ENCODE measurements around the gene PIGC. TPM values are rescaled to one million over a fixed set of nuclear protein-coding genes. Genes with fewer than 3 reads are reported as not detected.

Gene PIGC
- total and polyA plus RNA-seq, 3 donors from 2014 or later = 25.2 to 45.6 (median 31.3) TPM

DNA sequence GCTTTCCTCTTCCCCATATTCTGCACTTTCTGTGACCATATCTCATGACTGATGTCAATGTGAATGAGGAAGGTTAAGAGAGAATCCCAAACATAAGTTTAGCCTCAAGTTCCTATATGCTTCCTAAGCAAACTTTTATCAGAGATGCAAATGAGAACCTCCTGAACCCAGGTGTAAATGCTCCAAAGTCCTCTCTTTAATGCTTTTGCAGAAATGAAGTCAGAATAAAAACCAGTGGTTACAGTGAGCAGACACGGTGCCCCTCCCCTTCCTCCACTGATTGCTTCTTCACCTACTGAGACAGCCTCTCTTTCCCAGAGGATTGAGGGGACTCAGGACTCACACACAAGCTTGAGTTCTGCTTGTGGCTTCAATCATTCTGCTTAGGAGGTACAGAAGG is 11.6 kb upstream of the PIGC start:
- H3K27me3 ChIP-seq = no peaks in the 10 kb centered on the region
- no peak for DNase-seq
- H3K4me1 ChIP-seq = peaks cover 8% of the 10 kb centered on the region
- no peak overlapping the region for H3K4me3 ChIP-seq
- H3K9me3 ChIP-seq = no peaks in the 10 kb centered on the region
- H3K27ac ChIP-seq = no peak overlapping the region
- H3K36me3 ChIP-seq (ENCODE audit: low read depth, missing control alignments) = no peaks in the 10 kb centered on the region
- no peak for TF ChIP-seq POLR2A (IDR thresholded peaks at IDR 0.05)
- TF ChIP-seq, protein P1, sequence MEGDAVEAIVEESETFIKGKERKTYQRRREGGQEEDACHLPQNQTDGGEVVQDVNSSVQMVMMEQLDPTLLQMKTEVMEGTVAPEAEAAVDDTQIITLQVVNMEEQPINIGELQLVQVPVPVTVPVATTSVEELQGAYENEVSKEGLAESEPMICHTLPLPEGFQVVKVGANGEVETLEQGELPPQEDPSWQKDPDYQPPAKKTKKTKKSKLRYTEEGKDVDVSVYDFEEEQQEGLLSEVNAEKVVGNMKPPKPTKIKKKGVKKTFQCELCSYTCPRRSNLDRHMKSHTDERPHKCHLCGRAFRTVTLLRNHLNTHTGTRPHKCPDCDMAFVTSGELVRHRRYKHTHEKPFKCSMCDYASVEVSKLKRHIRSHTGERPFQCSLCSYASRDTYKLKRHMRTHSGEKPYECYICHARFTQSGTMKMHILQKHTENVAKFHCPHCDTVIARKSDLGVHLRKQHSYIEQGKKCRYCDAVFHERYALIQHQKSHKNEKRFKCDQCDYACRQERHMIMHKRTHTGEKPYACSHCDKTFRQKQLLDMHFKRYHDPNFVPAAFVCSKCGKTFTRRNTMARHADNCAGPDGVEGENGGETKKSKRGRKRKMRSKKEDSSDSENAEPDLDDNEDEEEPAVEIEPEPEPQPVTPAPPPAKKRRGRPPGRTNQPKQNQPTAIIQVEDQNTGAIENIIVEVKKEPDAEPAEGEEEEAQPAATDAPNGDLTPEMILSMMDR (IDR thresholded peaks at IDR 0.05) = no peak
- 76 to 91% methylated on average over 1 of the region's 1 CpG for WGBS, 2 donors
- intact Hi-C loops (cut with DNase I; ENCODE audit: low total_unique reads) = no loop called here

DNA sequence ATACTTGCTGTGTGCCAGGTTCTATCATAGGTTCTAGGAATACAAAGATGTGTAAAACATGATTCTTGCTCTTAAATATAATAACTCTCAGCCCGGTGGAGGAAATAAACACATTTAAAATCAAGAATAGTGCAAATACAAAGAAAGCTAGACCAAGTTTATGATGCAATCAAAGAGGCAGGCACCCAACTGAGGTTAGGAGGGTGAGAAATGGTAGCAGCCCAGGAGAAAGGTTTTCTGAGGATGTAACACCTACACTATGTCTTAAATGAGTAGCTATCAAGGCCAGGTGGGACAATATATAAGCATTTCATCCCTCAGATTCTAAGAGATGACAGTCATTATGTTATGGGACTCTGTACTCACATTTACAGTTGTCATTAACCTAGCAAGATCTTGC is 9.7 kb upstream of the PIGC start:
- intact Hi-C loops (cut with DNase I; ENCODE audit: low total_unique reads) = no loop called here
- H3K27ac ChIP-seq = no peak overlapping the region
- H3K27me3 ChIP-seq = no peaks in the 10 kb centered on the region
- no peak for DNase-seq
- 96 to 100% methylated on average over 1 of the region's 1 CpG for WGBS, 2 donors
- H3K9me3 ChIP-seq = no peaks in the 10 kb centered on the region
- H3K4me1 ChIP-seq = peaks cover 12% of the 10 kb centered on the region
- H3K36me3 ChIP-seq (ENCODE audit: low read depth, missing control alignments) = no peaks in the 10 kb centered on the region
- no peak overlapping the region for H3K4me3 ChIP-seq
- TF ChIP-seq, protein P1 (IDR thresholded peaks at IDR 0.05) = no peak
- no peak for TF ChIP-seq POLR2A (IDR thresholded peaks at IDR 0.05)

DNA sequence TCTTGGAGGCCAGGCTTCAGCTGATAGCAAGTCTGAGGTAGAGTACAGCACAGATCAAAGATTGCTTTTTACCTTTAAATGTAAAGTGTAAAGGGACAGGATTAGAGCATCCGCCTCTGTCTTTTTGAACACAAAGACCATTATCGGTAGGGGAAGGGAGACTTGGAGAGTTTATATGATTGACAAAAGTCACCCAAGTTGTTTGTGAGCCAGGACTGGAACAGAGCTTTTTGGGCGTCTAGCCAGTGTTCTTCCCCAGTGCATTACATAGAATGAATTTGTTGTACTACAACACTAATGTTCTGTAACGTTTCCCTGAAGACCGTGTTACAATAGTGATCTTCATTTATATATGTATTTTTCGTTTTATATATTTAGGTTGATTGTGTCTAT is 9.3 kb upstream of the PIGC start:
- Histone ChIP-seq H3K4me3 (no peak overlapping the region), H3K27me3 (no peaks in the 10 kb centered on the region), H3K36me3 (ENCODE audit: low read depth, missing control alignments) (no peaks in the 10 kb centered on the region), H3K9me3 (no peaks in the 10 kb centered on the region), H3K27ac (no peak overlapping the region), H3K4me1 (peaks cover 12% of the 10 kb centered on the region)
- intact Hi-C loops (cut with DNase I; ENCODE audit: low total_unique reads) = no loop called here
- TF ChIP-seq, protein P1 (IDR thresholded peaks at IDR 0.05) = no peak
- no peak for TF ChIP-seq POLR2A (IDR thresholded peaks at IDR 0.05)
- DNase-seq = no peak
- 91 to 92% methylated on average over 6 of the region's 6 CpGs for WGBS, 2 donors

DNA sequence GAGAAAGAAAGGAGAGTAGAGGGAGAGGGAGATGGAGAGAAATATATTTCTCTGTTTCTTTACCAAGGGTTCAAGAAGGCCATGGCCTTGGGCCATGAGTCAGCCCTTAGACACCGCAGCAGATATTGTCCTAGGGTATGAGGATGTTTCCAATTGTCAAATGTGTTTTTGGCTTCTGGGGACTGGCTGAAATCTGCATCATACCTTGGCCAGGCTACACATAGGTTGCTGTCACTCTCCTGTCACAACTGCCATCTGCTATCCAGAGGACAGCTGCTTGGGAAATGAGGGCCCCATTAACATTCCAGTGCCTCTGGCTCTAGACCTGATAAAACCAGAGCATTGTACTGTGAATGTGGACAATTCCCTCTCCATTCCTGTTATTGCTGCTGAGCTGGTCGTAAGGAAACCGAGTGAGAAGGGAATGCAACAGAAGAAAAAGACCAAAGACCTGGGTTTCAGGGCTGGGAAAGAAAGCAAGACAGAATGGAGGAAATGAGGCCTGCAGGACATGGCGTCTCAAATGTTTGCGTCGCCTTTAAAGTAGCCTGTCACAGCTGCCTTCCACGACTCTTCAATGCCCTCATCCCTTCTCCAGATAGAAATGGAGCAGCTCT is 8.8 kb upstream of the PIGC start:
- Histone ChIP-seq H3K27me3 (no peaks in the 10 kb centered on the region), H3K4me3 (no peak overlapping the region), H3K9me3 (no peaks in the 10 kb centered on the region), H3K27ac (no peak overlapping the region), H3K4me1 (peaks cover 12% of the 10 kb centered on the region), H3K36me3 (ENCODE audit: low read depth, missing control alignments) (no peaks in the 10 kb centered on the region)
- 83 to 86% methylated on average over 7 of the region's 7 CpGs for WGBS, 2 donors
- intact Hi-C loops (cut with DNase I; ENCODE audit: low total_unique reads) = no loop called here
- DNase-seq = no peak
- TF ChIP-seq, protein P1 (IDR thresholded peaks at IDR 0.05) = no peak
- no peak for TF ChIP-seq POLR2A (IDR thresholded peaks at IDR 0.05)

GRCh38 chr1:172451002-172451443 is 7.2 kb upstream of the PIGC start:
- no peak for DNase-seq
- intact Hi-C loops (cut with DNase I; ENCODE audit: low total_unique reads) = no loop called here
- H3K27me3 ChIP-seq = no peaks in the 10 kb centered on the region

More at GRCh38 chr1:172451002-172451443, 7.2 kb upstream of the PIGC start:
- Histone ChIP-seq H3K4me3 (no peak overlapping the region), H3K9me3 (no peaks in the 10 kb centered on the region), H3K27ac (peak overlapping the region in 1 of 2 donors; percentile 8), H3K4me1 (peaks cover 12% of the 10 kb centered on the region), H3K36me3 (ENCODE audit: low read depth, missing control alignments) (no peaks in the 10 kb centered on the region)
- 74 to 76% methylated on average over 2 of the region's 2 CpGs for WGBS, 2 donors
- TF ChIP-seq, protein P1 (IDR thresholded peaks at IDR 0.05) = no peak
- no peak for TF ChIP-seq POLR2A (IDR thresholded peaks at IDR 0.05)
